Cerebellar nuclear complex (tissue), 1 donor: ENCODE results near the gene S1PR4.
A peak's percentile ranks its signal among the peaks of the same experiment; 100 is the strongest.
"Not testable (repeated sequence)": the region's sequence is repeated elsewhere in the genome, so short reads cannot be mapped to it uniquely, and the experiment has no call there.

Experiments
- DNase-seq, 2 experiments: peaks; one replicate each; lab custom pipeline; 2025; lab: John Stamatoyannopoulos, UW

S1PR4 gene

GRCh38 chr19:3152419-3152780 lies 26.2 kb upstream of the S1PR4 start:
- DNase-seq = no peak

- DNase-seq = no peak
Observed at GRCh38 chr19:3153286-3154230, 25.0 kb upstream of the S1PR4 start.

GRCh38 chr19:3154447-3154846 lies 24.1 kb upstream of the S1PR4 start:
- DNase-seq = not testable (repeated sequence)

- DNase-seq = no peak
Observed at GRCh38 chr19:3154957-3155736, 23.4 kb upstream of the S1PR4 start.

- no peak for DNase-seq
Observed at GRCh38 chr19:3157096-3157845, 21.3 kb upstream of the S1PR4 start.

- DNase-seq = no peak
Observed at GRCh38 chr19:3159565-3159964, 19.0 kb upstream of the S1PR4 start.

GRCh38 chr19:3160219-3160618 lies 18.4 kb upstream of the S1PR4 start:
- DNase-seq = no peak

- no peak for DNase-seq
Observed at GRCh38 chr19:3161453-3161852, 17.1 kb upstream of the S1PR4 start.

GRCh38 chr19:3162418-3163229 lies 15.9 kb upstream of the S1PR4 start:
- DNase-seq = no peak

- peak in 1 of 2 experiments; percentile 48 for DNase-seq
Observed at GRCh38 chr19:3163230-3163886, 15.2 kb upstream of the S1PR4 start.

GRCh38 chr19:3163943-3164342 lies 14.6 kb upstream of the S1PR4 start:
- no peak for DNase-seq

- no peak for DNase-seq
Observed at GRCh38 chr19:3167533-3168272, 10.9 kb upstream of the S1PR4 start.

- no peak for DNase-seq
Observed at GRCh38 chr19:3171894-3172672, 6.5 kb upstream of the S1PR4 start.

- not testable (repeated sequence) for DNase-seq
Observed at GRCh38 chr19:3172673-3173000, 5.9 kb upstream of the S1PR4 start.

- DNase-seq = no peak
Observed at GRCh38 chr19:3175781-3176714, 2.5 kb upstream of the S1PR4 start.

GRCh38 chr19:3176715-3177501 lies 1.7 kb upstream of the S1PR4 start:
- DNase-seq = no peak

- no peak for DNase-seq
Observed at GRCh38 chr19:3178973-3179738, 587 bp downstream of the S1PR4 start.
